ENCODE measurements around the gene PPY.

Gene PPY

DNA sequence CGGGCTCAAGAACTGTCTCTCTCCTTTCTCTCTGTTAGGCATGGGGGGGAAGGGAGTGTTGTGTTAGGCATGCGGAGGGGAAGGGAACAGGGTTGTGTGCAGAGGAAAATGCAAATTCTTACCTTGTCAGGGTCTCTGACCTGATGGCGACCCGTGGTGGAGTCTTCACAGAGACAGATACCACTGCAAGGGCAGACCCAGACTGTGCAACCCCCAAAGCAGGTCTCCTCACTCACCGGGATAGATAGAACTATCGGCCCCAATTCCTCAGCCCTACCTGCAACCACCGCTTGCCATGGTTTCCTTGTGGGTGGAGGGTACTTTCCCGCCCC lies 25.3 kb downstream of the PPY start:
- TF ChIP-seq, protein P1, sequence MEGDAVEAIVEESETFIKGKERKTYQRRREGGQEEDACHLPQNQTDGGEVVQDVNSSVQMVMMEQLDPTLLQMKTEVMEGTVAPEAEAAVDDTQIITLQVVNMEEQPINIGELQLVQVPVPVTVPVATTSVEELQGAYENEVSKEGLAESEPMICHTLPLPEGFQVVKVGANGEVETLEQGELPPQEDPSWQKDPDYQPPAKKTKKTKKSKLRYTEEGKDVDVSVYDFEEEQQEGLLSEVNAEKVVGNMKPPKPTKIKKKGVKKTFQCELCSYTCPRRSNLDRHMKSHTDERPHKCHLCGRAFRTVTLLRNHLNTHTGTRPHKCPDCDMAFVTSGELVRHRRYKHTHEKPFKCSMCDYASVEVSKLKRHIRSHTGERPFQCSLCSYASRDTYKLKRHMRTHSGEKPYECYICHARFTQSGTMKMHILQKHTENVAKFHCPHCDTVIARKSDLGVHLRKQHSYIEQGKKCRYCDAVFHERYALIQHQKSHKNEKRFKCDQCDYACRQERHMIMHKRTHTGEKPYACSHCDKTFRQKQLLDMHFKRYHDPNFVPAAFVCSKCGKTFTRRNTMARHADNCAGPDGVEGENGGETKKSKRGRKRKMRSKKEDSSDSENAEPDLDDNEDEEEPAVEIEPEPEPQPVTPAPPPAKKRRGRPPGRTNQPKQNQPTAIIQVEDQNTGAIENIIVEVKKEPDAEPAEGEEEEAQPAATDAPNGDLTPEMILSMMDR (conservative IDR thresholded peaks at IDR 0.05; ENCODE audit: low read length): no peak
- DNase-seq (ENCODE audit: low read depth): no peak
- H3K4me3 ChIP-seq (ENCODE audit: low read length): no peak overlapping the region

DNA sequence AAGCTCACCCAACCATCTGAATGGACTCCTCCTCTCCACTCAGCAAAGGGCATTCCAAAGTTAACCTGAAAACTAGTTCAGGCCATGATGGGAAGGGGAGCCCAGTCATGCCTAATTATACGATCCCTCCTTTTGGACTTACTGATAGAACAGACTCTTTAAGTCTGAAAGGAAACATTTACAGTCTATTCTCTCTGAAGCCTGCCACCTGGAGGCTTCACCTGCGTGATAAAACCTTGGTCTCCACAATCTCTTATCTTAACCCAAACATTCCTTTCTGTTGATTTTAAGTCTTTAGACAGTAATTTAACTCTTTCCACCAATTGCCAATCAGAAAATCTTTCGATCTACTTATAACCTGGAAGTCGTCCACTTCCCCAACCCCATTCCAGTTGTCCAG lies 25.9 kb downstream of the PPY start:
- TF ChIP-seq, protein P1 (conservative IDR thresholded peaks at IDR 0.05; ENCODE audit: low read length): no peak
- no peak overlapping the region for H3K4me3 ChIP-seq (ENCODE audit: low read length)

DNA sequence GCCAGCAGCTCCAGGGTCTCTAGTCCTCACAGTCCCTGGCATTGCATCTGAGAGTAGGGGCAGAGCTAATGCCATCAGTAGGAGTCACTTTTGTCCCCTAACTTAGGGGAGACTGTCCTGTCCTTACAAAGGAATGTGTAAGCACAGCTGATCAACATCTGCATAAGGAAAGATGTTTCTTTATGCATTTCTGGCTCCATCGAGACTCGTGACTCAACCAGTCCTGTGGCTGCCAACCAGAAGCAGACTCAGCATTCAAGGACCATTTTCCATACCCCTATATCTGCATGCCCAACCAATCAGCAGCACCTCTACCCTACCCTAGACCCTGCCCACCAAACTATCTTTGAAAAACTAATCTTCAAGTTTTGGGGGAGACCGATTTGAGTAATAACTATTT lies 26.7 kb downstream of the PPY start:
- DNase-seq (ENCODE audit: low read depth): peak; percentile 31

More for the DNA sequence above, 25.9 kb downstream of the PPY start:
- no peak for DNase-seq (ENCODE audit: low read depth)

DNA sequence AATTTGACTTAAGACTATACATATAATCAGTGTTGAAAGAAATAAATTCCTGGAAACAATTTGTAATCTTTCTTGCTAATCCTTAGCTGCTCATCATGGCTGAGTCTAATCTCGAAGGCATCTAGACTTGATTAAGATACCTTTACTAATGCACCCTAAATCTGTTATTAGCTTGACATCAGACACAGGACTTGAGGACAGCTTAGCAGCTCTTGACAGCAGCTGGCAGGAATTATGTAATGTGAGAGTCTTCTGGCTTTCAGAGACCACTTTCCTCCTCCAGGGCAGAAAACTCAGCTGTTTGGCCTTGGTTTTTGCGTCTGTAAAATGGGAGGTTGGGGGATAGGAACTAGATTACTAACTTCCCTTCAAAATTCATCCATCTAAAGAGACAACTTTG lies 27.8 kb downstream of the PPY start:
- TF ChIP-seq, protein P1 (conservative IDR thresholded peaks at IDR 0.05; ENCODE audit: low read length): no peak
- no peak overlapping the region for H3K4me3 ChIP-seq (ENCODE audit: low read length)
- no peak for DNase-seq (ENCODE audit: low read depth)

More for the DNA sequence above, 26.7 kb downstream of the PPY start:
- no peak overlapping the region for H3K4me3 ChIP-seq (ENCODE audit: low read length)
- TF ChIP-seq, protein P1 (conservative IDR thresholded peaks at IDR 0.05; ENCODE audit: low read length): no peak

DNA sequence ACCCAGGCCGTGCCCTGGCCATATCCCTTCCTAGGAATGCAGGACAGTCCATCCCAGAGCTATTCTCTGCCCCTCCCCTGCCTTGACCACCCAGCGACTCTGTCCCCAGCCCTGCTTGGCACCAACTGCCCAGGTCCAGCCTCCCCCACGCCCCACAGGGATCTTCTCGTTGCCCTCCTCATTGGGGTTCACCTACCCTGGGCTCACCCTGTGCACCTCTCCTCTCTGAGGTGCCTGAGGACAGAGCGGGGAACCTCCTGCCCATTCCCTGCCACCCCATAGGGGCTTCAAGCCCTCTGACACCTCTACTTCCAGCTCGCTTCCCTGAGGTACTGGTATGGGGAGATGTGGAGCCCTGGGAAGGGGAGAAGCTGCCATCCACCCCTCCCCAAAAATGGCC lies 28.7 kb downstream of the PPY start:
- TF ChIP-seq, protein P1 (conservative IDR thresholded peaks at IDR 0.05; ENCODE audit: low read length): no peak
- no peak for DNase-seq (ENCODE audit: low read depth)

GRCh38 chr17:43912635-43913304 lies 29.5 kb downstream of the PPY start:
- H3K4me3 ChIP-seq (ENCODE audit: low read length): no peak overlapping the region
- TF ChIP-seq, protein P1 (conservative IDR thresholded peaks at IDR 0.05; ENCODE audit: low read length): no peak
- DNase-seq (ENCODE audit: low read depth): no peak

More for the DNA sequence above, 28.7 kb downstream of the PPY start:
- no peak overlapping the region for H3K4me3 ChIP-seq (ENCODE audit: low read length)

- no peak for DNase-seq (ENCODE audit: low read depth)
- no peak overlapping the region for H3K4me3 ChIP-seq (ENCODE audit: low read length)
- TF ChIP-seq, protein P1 (conservative IDR thresholded peaks at IDR 0.05; ENCODE audit: low read length): no peak
Measured at GRCh38 chr17:43911904-43912303, 30.4 kb downstream of the PPY start.

All from AG10803 (cell line).